OCI-LY7 (cell line): ENCODE measurements around the gene MPZL2.

Experiments
- CTCF ChIP-seq: fragments of 200-600 bp; sonication (generic); conservative IDR thresholded peaks from 2 replicates; pipeline ENCODE4 v1.5.1; 2014; ENCODE audit warnings: mild to moderate bottlenecking, antibody characterized with exemption, low read length, moderate library complexity, mixed read lengths
- EZH2phosphoT487 ChIP-seq: fragments of 200-600 bp; sonication (generic); IDR thresholded peaks from 2 replicates; pipeline ENCODE4 v1.6.1; 2018; ENCODE audit warnings: low read depth, borderline replicate concordance, mild to moderate bottlenecking, mixed run types, antibody characterized with exemption, low read length, moderate library complexity, mixed read lengths

DNA sequence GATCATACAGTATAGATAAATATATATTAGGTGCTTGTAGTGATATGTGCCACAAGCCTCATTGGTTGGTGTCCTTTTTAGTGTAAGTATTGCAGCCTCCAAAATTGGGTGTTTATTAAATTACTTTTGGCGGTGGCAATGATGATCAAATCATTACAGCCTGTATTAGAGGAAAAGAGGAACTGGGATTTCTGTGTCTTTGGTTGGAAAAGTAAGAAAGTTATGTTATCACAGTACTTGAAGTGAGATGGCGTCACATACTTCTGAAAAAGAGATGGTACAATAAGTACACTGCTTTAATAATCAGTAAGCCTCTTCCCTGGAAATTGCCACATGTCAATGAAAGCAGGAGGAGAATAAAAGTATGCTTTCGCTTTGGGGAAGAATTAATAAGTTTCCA is 11.4 kb downstream of the MPZL2 start:
- TF ChIP-seq CTCF (no peak), EZH2phosphoT487 (no peak)
